Daoy (cell line): ENCODE results near the gene TFB1M. TPM values are rescaled to one million over a fixed set of nuclear protein-coding genes. Genes with fewer than 3 reads are reported as not detected.
"Not testable (repeated sequence)": the region's sequence is repeated elsewhere in the genome, so short reads cannot be mapped to it uniquely, and the experiment has no call there.

Experiments
- DNase-seq: peaks from one replicate; pipeline ENCODE4 v3.0.0-alpha.2; 2015; ENCODE audit warnings: low read depth
- total RNA-seq: library from RNA; depleted of rRNA; stranded (reverse); fragments of >200 nt; shearing (Covaris generic); gene quantifications from 2 replicates; pipeline ENCODE4 v1.2.3, GENCODE V29; 2014

Gene TFB1M
- total RNA-seq, 1 experiment from 2014 or later = 28.3 TPM

GRCh38 chr6:155241966-155242365, 72.3 kb downstream of the TFB1M start:
- no peak for DNase-seq

GRCh38 chr6:155240905-155241600, 73.2 kb downstream of the TFB1M start:
- no peak for DNase-seq

GRCh38 chr6:155237613-155238012, 76.7 kb downstream of the TFB1M start:
- no peak for DNase-seq

GRCh38 chr6:155235087-155235486, 79.2 kb downstream of the TFB1M start:
- no peak for DNase-seq

- no peak for DNase-seq
Observed at GRCh38 chr6:155234687-155235086, 79.6 kb downstream of the TFB1M start.

GRCh38 chr6:155234167-155234566, 80.1 kb downstream of the TFB1M start:
- no peak for DNase-seq

- DNase-seq = no peak
Observed at GRCh38 chr6:155232848-155233247, 81.4 kb downstream of the TFB1M start.

- DNase-seq = not testable (repeated sequence)
Observed at GRCh38 chr6:155230975-155231374, 83.3 kb downstream of the TFB1M start.

GRCh38 chr6:155228546-155229166, 85.6 kb downstream of the TFB1M start:
- no peak for DNase-seq

GRCh38 chr6:155227046-155227445, 87.2 kb downstream of the TFB1M start:
- DNase-seq = no peak

GRCh38 chr6:155224618-155225017, 89.7 kb downstream of the TFB1M start:
- DNase-seq = no peak

GRCh38 chr6:155223646-155224451, 90.4 kb downstream of the TFB1M start:
- peak; percentile 87 for DNase-seq

GRCh38 chr6:155222506-155222905, 91.8 kb downstream of the TFB1M start:
- no peak for DNase-seq

GRCh38 chr6:155221086-155221485, 93.2 kb downstream of the TFB1M start:
- no peak for DNase-seq

GRCh38 chr6:155219858-155220301, 94.4 kb downstream of the TFB1M start:
- no peak for DNase-seq

GRCh38 chr6:155219299-155219698, 95.0 kb downstream of the TFB1M start:
- no peak for DNase-seq

- not testable (repeated sequence) for DNase-seq
Observed at GRCh38 chr6:155218711-155219110, 95.6 kb downstream of the TFB1M start.

- no peak for DNase-seq
Observed at GRCh38 chr6:155216312-155217046, 97.8 kb downstream of the TFB1M start.

- no peak for DNase-seq
Observed at GRCh38 chr6:155215906-155216305, 98.4 kb downstream of the TFB1M start.

- no peak for DNase-seq
Observed at GRCh38 chr6:155213611-155214372, 100.5 kb downstream of the TFB1M start.
